ENCODE measurements around the gene GCFC2. TPM values are rescaled to one million over a fixed set of nuclear protein-coding genes. Genes with fewer than 3 reads are reported as not detected.

GCFC2 gene
- total RNA-seq, 2 experiments from 2014 or later = 15.7 to 17.1 TPM

- Histone ChIP-seq H3K27me3 (ENCODE audit: control insufficient read depth in 1 of 2, insufficient read depth in 2 of 2, low read length in 2 of 2) (peaks cover 2 to 15% of the 10 kb centered on the region in 2 experiments), H3K27ac (ENCODE audit: low read depth in 1 of 2, low read length in 2 of 2) (no peak overlapping the region), H3K9me3 (ENCODE audit: control insufficient read depth in 1 of 2, insufficient read depth in 1 of 2, low read length in 2 of 2) (no peaks in the 10 kb centered on the region), H3K4me1 (ENCODE audit: insufficient read depth, low read length) (no peaks in the 10 kb centered on the region), H3K4me3 (ENCODE audit: low read length) (no peak overlapping the region), H3K36me3 (ENCODE audit: insufficient read depth, low read length) (no peaks in the 10 kb centered on the region)
- intact Hi-C loops (cut with DNase I, micrococcal nuclease) = loop anchor here in 1 of 2 experiments (10.0 kb wide), 1 partner anchor 926 kb away; no protein-coding TSS in a partner anchor
- no peak for TF ChIP-seq CTCF (IDR thresholded peaks at IDR 0.05)
- H3K4me3 Mint-ChIP-seq = no peak overlapping the region
- no peak overlapping the region for H3K27ac Mint-ChIP-seq
- no peaks in the 10 kb centered on the region for H3K36me3 Mint-ChIP-seq (ENCODE audit: low read depth)
- H3K4me1 Mint-ChIP-seq (ENCODE audit: low read depth) = no peaks in the 10 kb centered on the region
- ChIA-PET CTCF (no interaction called here), POLR2A (no interaction called here)
- ATAC-seq (ENCODE audit: poor library complexity) = no peak
- no peak for DNase-seq
- H3K27me3 Mint-ChIP-seq = peaks cover 34% of the 10 kb centered on the region
- peaks cover 2% of the 10 kb centered on the region for H3K9me3 Mint-ChIP-seq
These were observed 89.5 kb downstream of the GCFC2 start for GRCh38 chr2:75621228-75621627.

GRCh38 chr2:75619956-75620740, 90.6 kb downstream of the GCFC2 start:
- H3K27ac ChIP-seq (ENCODE audit: low read depth in 1 of 2, low read length in 2 of 2) = no peak overlapping the region
- H3K27me3 ChIP-seq (ENCODE audit: control insufficient read depth in 1 of 2, insufficient read depth in 2 of 2, low read length in 2 of 2) = peaks cover 2 to 10% of the 10 kb centered on the region in 2 experiments
- ChIA-PET POLR2A (interaction anchor here (0.7 kb wide), 1 partner anchor 618 kb away, joined by 3 read pairs; no protein-coding TSS in a partner anchor), CTCF (no interaction called here)
- DNase-seq (no peak), ATAC-seq (ENCODE audit: poor library complexity) (no peak)
- Mint-ChIP-seq H3K4me3 (no peak overlapping the region), H3K27ac (no peak overlapping the region), H3K4me1 (ENCODE audit: low read depth) (no peaks in the 10 kb centered on the region), H3K27me3 (peaks cover 26% of the 10 kb centered on the region), H3K9me3 (peaks cover 2% of the 10 kb centered on the region), H3K36me3 (ENCODE audit: low read depth) (no peaks in the 10 kb centered on the region)
- no peak overlapping the region for H3K4me3 ChIP-seq (ENCODE audit: low read length)
- H3K9me3 ChIP-seq (ENCODE audit: control insufficient read depth in 1 of 2, insufficient read depth in 1 of 2, low read length in 2 of 2) = no peaks in the 10 kb centered on the region
- intact Hi-C loops (cut with DNase I, micrococcal nuclease) = loop anchor here in 1 of 2 experiments (10.0 kb wide), 1 partner anchor 925 kb away; no protein-coding TSS in a partner anchor
- no peaks in the 10 kb centered on the region for H3K4me1 ChIP-seq (ENCODE audit: insufficient read depth, low read length)
- no peaks in the 10 kb centered on the region for H3K36me3 ChIP-seq (ENCODE audit: insufficient read depth, low read length)
- TF ChIP-seq CTCF (IDR thresholded peaks at IDR 0.05) = no peak

- DNase-seq (no peak), ATAC-seq (ENCODE audit: poor library complexity) (no peak)
- no peak for TF ChIP-seq CTCF (IDR thresholded peaks at IDR 0.05)
- Histone ChIP-seq H3K4me3 (ENCODE audit: low read length) (no peak overlapping the region), H3K27me3 (ENCODE audit: control insufficient read depth in 1 of 2, insufficient read depth in 2 of 2, low read length in 2 of 2) (peaks cover 0 to 2% of the 10 kb centered on the region in 2 experiments), H3K36me3 (ENCODE audit: insufficient read depth, low read length) (no peaks in the 10 kb centered on the region), H3K9me3 (ENCODE audit: control insufficient read depth in 1 of 2, insufficient read depth in 1 of 2, low read length in 2 of 2) (no peaks in the 10 kb centered on the region), H3K27ac (ENCODE audit: low read depth in 1 of 2, low read length in 2 of 2) (no peak overlapping the region), H3K4me1 (ENCODE audit: insufficient read depth, low read length) (no peaks in the 10 kb centered on the region)
- no peaks in the 10 kb centered on the region for H3K4me1 Mint-ChIP-seq (ENCODE audit: low read depth)
- H3K9me3 Mint-ChIP-seq = peaks cover 2% of the 10 kb centered on the region
- no peak overlapping the region for H3K4me3 Mint-ChIP-seq
- H3K27me3 Mint-ChIP-seq = peaks cover 24% of the 10 kb centered on the region
- H3K36me3 Mint-ChIP-seq (ENCODE audit: low read depth) = no peaks in the 10 kb centered on the region
- CTCF ChIA-PET = interaction anchor here (1.2 kb wide), 1 partner anchor 11 kb away, joined by 4 read pairs; no protein-coding TSS in a partner anchor
- POLR2A ChIA-PET = no interaction called here
- H3K27ac Mint-ChIP-seq = no peak overlapping the region
- intact Hi-C loops (cut with DNase I, micrococcal nuclease) = no loop called here
These were observed 93.8 kb downstream of the GCFC2 start for GRCh38 chr2:75616933-75617332.

Measured in CD4-positive, alpha-beta T cell (primary cell).